ENCODE results near the gene ENO1. TPM values are rescaled to one million over a fixed set of nuclear protein-coding genes. Genes with fewer than 3 reads are reported as not detected.

Gene ENO1
- total and polyA plus RNA-seq, 2 of the 8 experiments (the other 6 are each of a cell fraction or from before 2014, with no cell fraction given) = 1,763 to 2,117 TPM

DNA sequence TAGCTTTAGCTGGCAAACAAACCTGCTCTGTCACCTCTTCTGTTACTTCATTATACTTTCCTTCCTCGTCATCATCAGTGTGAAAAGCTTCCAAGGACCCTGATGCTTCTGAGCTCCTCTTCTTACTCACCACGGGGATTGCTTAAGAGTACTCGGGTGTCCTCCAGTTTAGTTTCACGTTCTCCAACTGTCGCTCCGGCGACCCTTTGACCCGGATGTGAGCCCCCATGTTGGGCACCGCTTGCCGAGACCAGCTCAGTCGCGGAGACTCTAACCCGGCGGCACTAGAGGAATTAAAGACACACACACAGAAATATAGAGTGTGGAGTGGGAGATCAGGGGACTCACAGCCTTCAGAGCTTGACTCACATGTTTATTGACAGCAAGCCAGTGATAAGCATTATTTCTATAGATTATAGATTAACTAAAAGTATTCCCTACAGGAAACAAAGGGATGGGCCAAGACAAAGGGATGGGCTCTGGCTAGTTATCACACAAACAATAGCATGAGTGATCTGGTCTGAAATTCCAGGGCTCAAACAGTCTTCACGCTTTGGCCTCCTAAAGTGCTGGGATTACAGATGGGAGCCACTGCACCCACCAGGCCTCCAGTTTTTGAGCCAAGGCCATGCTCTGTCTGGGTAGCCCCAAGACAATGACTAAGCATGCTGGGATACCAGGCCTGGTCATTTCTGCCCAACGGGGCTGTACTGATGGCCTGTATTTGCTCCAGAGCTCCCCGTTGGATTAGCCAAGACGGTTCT is 30.1 kb upstream of the ENO1 start:
- Histone ChIP-seq H4K8ac (ENCODE audit: extremely low read depth, insufficient read depth, low read length) (no peak overlapping the region; the same call in 1 of the 2 replicates), H3K4me1 (replicated peaks in 1 of 4; ENCODE audit: control insufficient read depth in 3 of 4, insufficient read depth in 4 of 4, low read length in 3 of 4) (peaks cover 0 to 5% (median 3%) of the 10 kb centered on the region in 4 experiments; a peak in 3 of 7 replicates), H2BK120ac (replicated peaks; ENCODE audit: low read depth, low read length) (peak overlapping the region; percentile 28), H4K5ac (ENCODE audit: insufficient read length, low read depth, low read length) (no peak overlapping the region), H3K18ac (ENCODE audit: extremely low read depth, low read length) (no peak overlapping the region), H3K23me2 (ENCODE audit: low read depth, low read length) (no peaks in the 10 kb centered on the region), H3K23ac (ENCODE audit: insufficient read length) (no peak overlapping the region), H3K4me2 (ENCODE audit: insufficient read depth in 1 of 2, low read depth in 2 of 2, low read length in 2 of 2) (no peak overlapping the region), H3K56ac (replicated peaks; ENCODE audit: insufficient read length, low read depth, low read length) (no peak overlapping the region), H2BK12ac (ENCODE audit: low read depth, low read length) (no peak overlapping the region), H3K9me3 (ENCODE audit: insufficient read depth in 2 of 2, low read depth in 1 of 2, low read length in 1 of 2) (peaks cover 3 to 4% of the 10 kb centered on the region in 2 experiments; a peak in 3 of 4 replicates), H3K36me3 (ENCODE audit: control insufficient read depth in 2 of 4, insufficient read depth in 4 of 4, low read length in 3 of 4) (no peaks in the 10 kb centered on the region), H3K9ac (replicated peaks in 1 of 4; ENCODE audit: extremely low read depth in 1 of 4, low read depth in 3 of 4, low read length in 3 of 4) (no peak overlapping the region), H3K79me2 (ENCODE audit: control insufficient read depth in 1 of 2, insufficient read depth in 2 of 2, low read length in 2 of 2) (no peaks in the 10 kb centered on the region), H3K4ac (replicated peaks; ENCODE audit: insufficient read length, low read depth, low read length) (no peak overlapping the region), H2BK15ac (ENCODE audit: low read length) (no peak overlapping the region), H3K27me3 (replicated peaks in 1 of 4; ENCODE audit: control insufficient read depth in 3 of 4, extremely low read depth in 1 of 4, insufficient read depth in 3 of 4, low read length in 3 of 4) (no peaks in the 10 kb centered on the region), H4K91ac (replicated peaks; ENCODE audit: insufficient read length, low read length) (no peak overlapping the region), H2BK20ac (ENCODE audit: low read length) (no peak overlapping the region), H3K4me3 (ENCODE audit: extremely low read depth in 1 of 4, insufficient read depth in 2 of 4, low read depth in 3 of 4, low read length in 4 of 4) (no peak overlapping the region), H2AFZ (ENCODE audit: low read length) (no peak overlapping the region; the same call in 1 of the 2 replicates), H3K79me1 (ENCODE audit: low read depth, low read length) (no peaks in the 10 kb centered on the region), H2BK5ac (ENCODE audit: low read depth, low read length) (no peak overlapping the region), H3K14ac (ENCODE audit: insufficient read length) (no peak overlapping the region), H4K20me1 (replicated peaks in 1 of 2; ENCODE audit: control insufficient read depth in 1 of 2, insufficient read depth in 2 of 2, low read length in 2 of 2) (no peaks in the 10 kb centered on the region), H3K27ac (ENCODE audit: low read depth, low read length) (no peak overlapping the region), H2AK5ac (ENCODE audit: low read depth, low read length) (no peak overlapping the region)
- 80% methylated on average over 18 of the region's 18 CpGs; no CpG with 5 or more reads in 1 of the 2 experiments for WGBS, 2 experiments (ENCODE audit: extremely low coverage in 1 of 2, insufficient coverage in 1 of 2, insufficient read length in 1 of 2, insufficient replicate concordance in 2 of 2, low coverage in 1 of 2, low lambda C conversion rate in 2 of 2, missing lambda C conversion rate in 1 of 2)
- DNase-seq (ENCODE audit: low read depth in 1 of 2, low spot score in 2 of 2) = no peak
- POLR2A ChIA-PET (ENCODE audit: partially characterized antibody) = interaction anchor here (0.6 to 6.6 kb wide), 7 partner anchors 30 to 64 kb away, joined by 3 to 30 read pairs (median 3); partner anchors contain the start of gene ENO1
- no peak for FAIRE-seq
- peak; percentile 18; the same call in 1 of the 2 replicates for TF ChIP-seq CEBPB (IDR thresholded peaks at IDR 0.05; ENCODE audit: low read depth, low read length)
- no peak for TF ChIP-seq JUND (IDR thresholded peaks at IDR 0.05; ENCODE audit: low read length)
- CTCF ChIA-PET (ENCODE audit: partially characterized antibody) = interaction anchor here (0.6 to 2.8 kb wide), 13 partner anchors 18 to 578 kb away, joined by 3 to 12 read pairs (median 4); no protein-coding TSS in a partner anchor

Data from H1 (cell line).